ENCODE data around the gene EQTN.
"Not testable (repeated sequence)": the region's sequence is repeated elsewhere in the genome, so short reads cannot be mapped to it uniquely, and the experiment has no call there.

The EQTN gene

GRCh38 chr9:27260789-27261516 lies 36.0 kb downstream of the EQTN start:
- H3K36me3 ChIP-seq (ENCODE audit: control insufficient read depth, insufficient read depth, low read length): no peaks in the 10 kb centered on the region
- no peak overlapping the region for H3K4ac ChIP-seq (ENCODE audit: low read depth, low read length)
- H2BK5ac ChIP-seq (ENCODE audit: low read length): no peak overlapping the region
- no peaks in the 10 kb centered on the region for H3K27me3 ChIP-seq (ENCODE audit: insufficient read depth, low read length, poor library complexity)
- no peak overlapping the region for H3K27ac ChIP-seq (ENCODE audit: low read depth, low read length)
- no peaks in the 10 kb centered on the region for H3K79me1 ChIP-seq (ENCODE audit: low read length)
- H3K9ac ChIP-seq (ENCODE audit: low read length): no peak overlapping the region
- no peak for DNase-seq
- H3K18ac ChIP-seq (ENCODE audit: low read length): no peak overlapping the region
- no peak overlapping the region for H2BK120ac ChIP-seq (ENCODE audit: low read depth, low read length)
- no CpG with 5 or more reads among the region's 8 CpGs for WGBS (ENCODE audit: extremely low coverage, insufficient coverage, low lambda C conversion rate)
- no peak overlapping the region for H4K5ac ChIP-seq (ENCODE audit: low read length)
- H4K8ac ChIP-seq (ENCODE audit: low read depth, low read length): no peak overlapping the region
- H3K23ac ChIP-seq (ENCODE audit: low read length): no peak overlapping the region
- no peaks in the 10 kb centered on the region for H3K4me1 ChIP-seq (ENCODE audit: control insufficient read depth, low read depth, low read length)
- H3K79me2 ChIP-seq (ENCODE audit: control insufficient read depth, insufficient read depth, low read length): no peaks in the 10 kb centered on the region
- no peak overlapping the region for H2BK15ac ChIP-seq (replicated peaks; ENCODE audit: low read depth)
- H3K4me2 ChIP-seq (ENCODE audit: low read length): no peak overlapping the region
- H3K56ac ChIP-seq (ENCODE audit: low read length): no peak overlapping the region
- no peak overlapping the region for H2AK5ac ChIP-seq (ENCODE audit: low read length)
- H3K4me3 ChIP-seq (ENCODE audit: low read length): no peak overlapping the region

DNA sequence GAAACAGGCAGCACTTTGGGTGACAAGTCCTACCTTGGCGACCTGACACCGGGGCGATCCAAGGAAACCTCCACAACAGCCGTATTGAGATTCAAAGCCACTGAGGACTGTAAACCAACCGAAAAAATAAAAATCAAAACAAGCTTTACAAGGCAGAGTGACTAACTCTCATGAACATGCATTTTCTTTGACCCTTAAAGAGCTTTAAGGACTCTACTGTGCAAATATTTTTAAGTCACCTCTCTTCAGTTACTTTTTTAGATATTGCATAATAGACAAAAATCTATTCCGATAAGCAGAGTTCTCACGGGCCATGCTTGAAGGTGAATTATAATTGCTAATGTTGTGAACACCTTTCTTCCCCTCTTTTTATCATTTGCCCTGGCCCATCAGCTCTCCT lies 38.3 kb downstream of the EQTN start:
- Histone ChIP-seq H3K36me3 (ENCODE audit: control insufficient read depth, insufficient read depth, low read length) (no peaks in the 10 kb centered on the region), H2BK120ac (ENCODE audit: low read depth, low read length) (no peak overlapping the region)

GRCh38 chr9:27248702-27249101 lies 48.2 kb downstream of the EQTN start:
- Histone ChIP-seq H2BK120ac (ENCODE audit: low read depth, low read length) (no peak overlapping the region), H3K27ac (ENCODE audit: low read depth, low read length) (no peak overlapping the region), H3K9ac (ENCODE audit: low read length) (no peak overlapping the region), H3K56ac (ENCODE audit: low read length) (no peak overlapping the region), H2BK5ac (ENCODE audit: low read length) (no peak overlapping the region), H3K79me1 (ENCODE audit: low read length) (no peaks in the 10 kb centered on the region), H4K8ac (ENCODE audit: low read depth, low read length) (no peak overlapping the region), H3K4me1 (ENCODE audit: control insufficient read depth, low read depth, low read length) (no peaks in the 10 kb centered on the region), H2BK15ac (replicated peaks; ENCODE audit: low read depth) (no peak overlapping the region), H4K5ac (ENCODE audit: low read length) (no peak overlapping the region), H3K79me2 (ENCODE audit: control insufficient read depth, insufficient read depth, low read length) (no peaks in the 10 kb centered on the region), H3K23ac (ENCODE audit: low read length) (no peak overlapping the region), H3K27me3 (ENCODE audit: insufficient read depth, low read length, poor library complexity) (no peaks in the 10 kb centered on the region), H3K18ac (ENCODE audit: low read length) (no peak overlapping the region), H2AK5ac (ENCODE audit: low read length) (no peak overlapping the region), H3K36me3 (ENCODE audit: control insufficient read depth, insufficient read depth, low read length) (no peaks in the 10 kb centered on the region), H3K4ac (ENCODE audit: low read depth, low read length) (no peak overlapping the region), H3K4me3 (ENCODE audit: low read length) (no peak overlapping the region), H3K4me2 (ENCODE audit: low read length) (no peak overlapping the region)
- no peak for DNase-seq

More for the DNA sequence above, 38.3 kb downstream of the EQTN start:
- Histone ChIP-seq H3K23ac (ENCODE audit: low read length) (no peak overlapping the region), H3K4me3 (ENCODE audit: low read length) (no peak overlapping the region), H3K79me2 (ENCODE audit: control insufficient read depth, insufficient read depth, low read length) (no peaks in the 10 kb centered on the region), H3K4me1 (ENCODE audit: control insufficient read depth, low read depth, low read length) (no peaks in the 10 kb centered on the region), H4K8ac (ENCODE audit: low read depth, low read length) (no peak overlapping the region), H3K18ac (ENCODE audit: low read length) (no peak overlapping the region), H2AK5ac (ENCODE audit: low read length) (no peak overlapping the region), H3K56ac (ENCODE audit: low read length) (no peak overlapping the region), H2BK15ac (replicated peaks; ENCODE audit: low read depth) (no peak overlapping the region), H4K5ac (ENCODE audit: low read length) (no peak overlapping the region), H2BK5ac (ENCODE audit: low read length) (no peak overlapping the region), H3K27me3 (ENCODE audit: insufficient read depth, low read length, poor library complexity) (no peaks in the 10 kb centered on the region), H3K9ac (ENCODE audit: low read length) (no peak overlapping the region), H3K4ac (ENCODE audit: low read depth, low read length) (no peak overlapping the region), H3K27ac (ENCODE audit: low read depth, low read length) (no peak overlapping the region), H3K79me1 (ENCODE audit: low read length) (no peaks in the 10 kb centered on the region), H3K4me2 (ENCODE audit: low read length) (no peak overlapping the region)
- DNase-seq: no peak
- whole genome bisulfite sequencing (ENCODE audit: extremely low coverage, insufficient coverage, low lambda C conversion rate): no CpG with 5 or more reads among the region's 7 CpGs

DNA sequence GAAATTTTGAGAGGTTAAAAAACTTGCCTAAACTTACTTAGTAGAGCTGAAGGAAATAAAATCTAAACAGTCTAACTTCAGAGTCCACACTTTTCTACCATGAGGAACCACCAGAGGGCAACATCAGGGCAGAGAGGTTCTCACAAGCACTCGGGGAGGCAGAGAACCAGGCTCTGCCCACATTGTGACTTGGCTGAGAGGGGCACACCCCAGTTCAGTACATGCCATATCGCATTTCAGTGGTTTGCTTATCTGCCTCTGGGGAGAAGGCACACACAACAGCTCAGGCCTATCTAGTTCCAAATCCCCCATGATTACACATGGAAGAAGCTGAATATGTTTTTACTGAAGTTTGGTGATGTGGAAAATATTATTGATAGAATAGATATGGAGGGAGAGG lies 49.2 kb downstream of the EQTN start:
- no peaks in the 10 kb centered on the region for H3K36me3 ChIP-seq (ENCODE audit: control insufficient read depth, insufficient read depth, low read length)
- no peak overlapping the region for H3K23ac ChIP-seq (ENCODE audit: low read length)
- no peak overlapping the region for H2AK5ac ChIP-seq (ENCODE audit: low read length)
- WGBS (ENCODE audit: extremely low coverage, insufficient coverage, low lambda C conversion rate): no CpG with 5 or more reads among the region's 2 CpGs
- H3K27me3 ChIP-seq (ENCODE audit: insufficient read depth, low read length, poor library complexity): no peaks in the 10 kb centered on the region
- no peak overlapping the region for H3K56ac ChIP-seq (ENCODE audit: low read length)
- no peaks in the 10 kb centered on the region for H3K4me1 ChIP-seq (ENCODE audit: control insufficient read depth, low read depth, low read length)
- H3K4me2 ChIP-seq (ENCODE audit: low read length): no peak overlapping the region
- no peak overlapping the region for H2BK120ac ChIP-seq (ENCODE audit: low read depth, low read length)
- H3K4ac ChIP-seq (ENCODE audit: low read depth, low read length): no peak overlapping the region
- no peaks in the 10 kb centered on the region for H3K79me2 ChIP-seq (ENCODE audit: control insufficient read depth, insufficient read depth, low read length)
- no peak overlapping the region for H2BK15ac ChIP-seq (replicated peaks; ENCODE audit: low read depth)
- no peak overlapping the region for H3K27ac ChIP-seq (ENCODE audit: low read depth, low read length)
- no peak overlapping the region for H2BK5ac ChIP-seq (ENCODE audit: low read length)
- no peak overlapping the region for H4K8ac ChIP-seq (ENCODE audit: low read depth, low read length)
- H3K18ac ChIP-seq (ENCODE audit: low read length): no peak overlapping the region
- no peak overlapping the region for H4K5ac ChIP-seq (ENCODE audit: low read length)
- H3K4me3 ChIP-seq (ENCODE audit: low read length): no peak overlapping the region
- H3K79me1 ChIP-seq (ENCODE audit: low read length): no peaks in the 10 kb centered on the region
- peak; percentile 64 for DNase-seq
- H3K9ac ChIP-seq (ENCODE audit: low read length): no peak overlapping the region

DNA sequence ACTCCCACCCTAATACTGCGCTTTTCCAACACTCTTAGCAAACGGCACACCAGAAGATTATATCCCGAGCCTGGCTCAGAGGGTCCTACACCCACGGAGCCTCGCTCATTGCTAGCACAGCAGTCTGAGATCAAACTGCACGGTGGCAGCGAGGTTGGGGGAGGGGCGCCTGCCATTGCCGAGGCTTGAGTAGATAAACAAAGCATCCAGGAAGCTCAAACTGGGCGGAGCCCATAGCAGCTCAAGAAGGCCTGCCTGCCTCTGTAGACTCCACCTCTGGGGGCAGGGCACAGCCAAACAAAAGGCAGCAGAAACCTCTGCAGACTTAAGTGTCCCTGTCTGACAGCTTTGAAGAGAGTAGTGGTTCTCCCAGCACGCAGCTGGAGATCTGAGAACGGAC lies 57.3 kb downstream of the EQTN start:
- H3K79me1 ChIP-seq (ENCODE audit: low read length); H3K27me3 ChIP-seq (ENCODE audit: insufficient read depth, low read length, poor library complexity); H3K4me3 ChIP-seq (ENCODE audit: low read length); H3K4me1 ChIP-seq (ENCODE audit: control insufficient read depth, low read depth, low read length); H3K4ac ChIP-seq (ENCODE audit: low read depth, low read length); H2BK5ac ChIP-seq (ENCODE audit: low read length); H3K23ac ChIP-seq (ENCODE audit: low read length); H2BK120ac ChIP-seq (ENCODE audit: low read depth, low read length); H2BK15ac ChIP-seq (replicated peaks; ENCODE audit: low read depth); H3K18ac ChIP-seq (ENCODE audit: low read length); H3K56ac ChIP-seq (ENCODE audit: low read length); H3K79me2 ChIP-seq (ENCODE audit: control insufficient read depth, insufficient read depth, low read length); H3K36me3 ChIP-seq (ENCODE audit: control insufficient read depth, insufficient read depth, low read length); H3K27ac ChIP-seq (ENCODE audit: low read depth, low read length); H3K4me2 ChIP-seq (ENCODE audit: low read length); H4K5ac ChIP-seq (ENCODE audit: low read length); H3K9ac ChIP-seq (ENCODE audit: low read length); H2AK5ac ChIP-seq (ENCODE audit: low read length); DNase-seq; H4K8ac ChIP-seq (ENCODE audit: low read depth, low read length): not testable (repeated sequence)
- no CpG with 5 or more reads among the region's 12 CpGs for WGBS (ENCODE audit: extremely low coverage, insufficient coverage, low lambda C conversion rate)

Measured in mesendoderm (in vitro differentiated cells).